ENCODE measurements around the gene FOXP1.

- TF ChIP-seq CTCF (IDR thresholded peaks at IDR 0.05) (no peak), POLR2AphosphoS5 (IDR thresholded peaks at IDR 0.05; ENCODE audit: low read depth, low read length) (no peak), SIN3A (IDR thresholded peaks at IDR 0.05; ENCODE audit: borderline replicate concordance, insufficient read depth, low read depth, low read length) (no peak), REST (IDR thresholded peaks at IDR 0.05; ENCODE audit: insufficient read depth in 1 of 2, low read depth in 2 of 2, low read length in 1 of 2) (no peak)
These were observed 580.0 kb downstream of the FOXP1 start for GRCh38 chr3:71003511-71003910.

All from Panc1 (cell line).